LNCaP clone FGC (cell line): ENCODE measurements around the gene CLCNKB.

Experiments
- DNase-seq: peaks from one replicate; pipeline ENCODE4 v3.0.0-alpha.2; 2011; ENCODE audit warnings: low read depth
- H3K4me3 ChIP-seq: 2 replicates; pipeline ENCODE4 v1.5.1; 2011; ENCODE audit warnings: mild to moderate bottlenecking, low read depth, low read length, control low read depth
- CTCF ChIP-seq: IDR thresholded peaks from 2 replicates; pipeline ENCODE4 v1.5.1; 2012; ENCODE audit warnings: mild to moderate bottlenecking; ENCODE audit not compliant: control insufficient read depth, insufficient read depth; ENCODE audit errors: extremely low read depth

The CLCNKB gene

DNA sequence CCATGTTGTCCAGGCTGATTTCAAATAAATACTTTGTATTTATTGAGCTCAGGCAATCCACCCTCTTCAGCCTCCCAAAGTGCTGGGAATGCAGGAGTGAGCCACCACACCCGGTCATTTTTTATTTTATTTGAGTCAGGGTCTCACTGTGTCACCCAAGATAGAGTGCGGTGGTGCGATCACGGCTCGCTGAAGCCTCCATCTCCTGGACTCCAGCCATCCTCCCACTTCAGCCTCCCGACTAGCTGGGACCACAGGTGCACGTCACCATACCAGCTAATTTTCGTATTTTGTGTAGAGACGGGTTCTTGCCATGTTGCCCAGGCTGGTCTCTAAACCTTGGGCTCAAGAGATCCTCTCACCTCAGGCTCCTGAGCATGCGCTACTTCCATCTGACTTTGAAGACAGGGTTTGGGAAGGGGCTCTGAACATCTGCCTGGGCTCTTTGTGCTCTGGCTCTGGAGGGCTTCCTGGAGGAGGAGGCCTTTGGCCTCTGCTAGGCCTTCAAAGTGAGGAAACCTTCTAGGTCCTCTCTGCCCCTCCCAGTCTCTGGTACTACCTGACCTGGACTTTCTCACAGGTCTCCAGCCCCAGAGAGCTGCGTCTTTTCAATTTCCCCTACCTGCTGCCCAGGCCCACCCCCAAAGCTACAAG lies 31.5 kb upstream of the CLCNKB start:
- no peak for DNase-seq
- TF ChIP-seq CTCF, result no peak
- H3K4me3 ChIP-seq, result no peak overlapping the region

DNA sequence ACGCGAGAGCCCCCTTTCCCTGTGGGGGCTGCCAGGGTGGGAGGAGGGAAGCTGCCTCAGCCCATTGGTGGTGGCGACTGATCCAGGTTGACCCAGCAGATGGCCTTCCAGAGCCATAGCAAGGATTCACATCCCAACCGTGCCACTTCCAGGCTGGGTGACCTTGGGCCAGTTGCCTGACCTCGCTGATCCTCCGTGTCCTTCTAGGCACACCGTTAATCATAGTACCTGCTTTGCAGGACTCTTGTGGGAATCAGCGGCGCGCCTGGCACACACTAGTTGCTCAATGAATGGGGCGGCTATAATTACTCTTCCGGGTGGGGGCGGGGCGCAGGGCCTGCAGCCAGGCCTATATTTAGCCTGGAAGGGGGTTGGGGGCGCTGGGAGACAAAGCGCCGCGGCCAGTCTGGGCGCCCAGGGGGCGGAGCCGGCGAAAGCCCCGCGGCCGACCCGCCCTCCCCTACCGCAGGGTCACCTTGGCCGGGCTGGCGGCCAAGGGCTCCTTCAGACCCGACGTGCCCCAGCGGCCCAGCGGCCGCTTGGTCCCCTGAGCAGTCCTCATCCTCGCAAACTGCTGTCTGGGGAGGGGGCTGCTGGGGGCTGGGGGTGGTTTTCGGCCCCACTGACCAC lies 30.9 kb upstream of the CLCNKB start:
- TF ChIP-seq CTCF, result no peak
- no peak overlapping the region for H3K4me3 ChIP-seq
- DNase-seq, result no peak

DNA sequence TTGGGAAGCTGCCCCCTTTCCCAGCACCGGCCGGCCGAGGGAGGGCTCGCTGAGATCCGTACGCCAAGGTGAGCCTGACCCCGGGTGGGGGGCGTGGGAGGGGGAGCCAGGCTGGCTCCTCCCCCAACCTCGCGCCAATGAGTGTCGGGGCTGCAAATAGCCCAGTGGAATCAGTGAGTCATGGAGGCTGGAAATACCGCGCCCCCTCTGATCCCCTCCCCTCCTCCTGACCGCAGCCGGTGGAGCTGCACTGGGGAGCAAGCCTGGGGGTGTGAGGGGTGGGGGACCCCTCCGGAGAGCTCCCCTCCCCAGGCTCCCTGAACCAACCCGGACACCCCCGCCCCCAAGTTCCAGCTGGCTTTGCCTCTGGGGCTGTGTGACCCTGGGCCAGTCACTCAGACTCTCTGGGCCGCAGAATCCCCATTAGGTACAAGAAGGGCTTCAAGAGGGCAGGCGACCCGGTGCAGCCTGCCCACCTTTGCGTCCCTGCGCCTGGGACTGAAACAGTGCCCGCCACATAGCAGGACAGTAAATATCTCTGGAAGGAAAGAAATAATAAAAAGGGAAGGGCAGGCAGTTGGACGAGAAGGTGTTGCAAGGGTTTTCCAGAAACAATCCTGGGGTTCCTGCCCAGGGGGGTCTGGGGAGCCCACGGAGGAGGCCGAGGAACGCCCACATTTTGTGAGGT lies 30.2 kb upstream of the CLCNKB start:
- DNase-seq, result no peak
- H3K4me3 ChIP-seq, result no peak overlapping the region
- no peak for TF ChIP-seq CTCF

GRCh38 chr1:16013908-16014258 lies 29.7 kb upstream of the CLCNKB start:
- DNase-seq, result no peak
- H3K4me3 ChIP-seq, result no peak overlapping the region
- no peak for TF ChIP-seq CTCF

DNA sequence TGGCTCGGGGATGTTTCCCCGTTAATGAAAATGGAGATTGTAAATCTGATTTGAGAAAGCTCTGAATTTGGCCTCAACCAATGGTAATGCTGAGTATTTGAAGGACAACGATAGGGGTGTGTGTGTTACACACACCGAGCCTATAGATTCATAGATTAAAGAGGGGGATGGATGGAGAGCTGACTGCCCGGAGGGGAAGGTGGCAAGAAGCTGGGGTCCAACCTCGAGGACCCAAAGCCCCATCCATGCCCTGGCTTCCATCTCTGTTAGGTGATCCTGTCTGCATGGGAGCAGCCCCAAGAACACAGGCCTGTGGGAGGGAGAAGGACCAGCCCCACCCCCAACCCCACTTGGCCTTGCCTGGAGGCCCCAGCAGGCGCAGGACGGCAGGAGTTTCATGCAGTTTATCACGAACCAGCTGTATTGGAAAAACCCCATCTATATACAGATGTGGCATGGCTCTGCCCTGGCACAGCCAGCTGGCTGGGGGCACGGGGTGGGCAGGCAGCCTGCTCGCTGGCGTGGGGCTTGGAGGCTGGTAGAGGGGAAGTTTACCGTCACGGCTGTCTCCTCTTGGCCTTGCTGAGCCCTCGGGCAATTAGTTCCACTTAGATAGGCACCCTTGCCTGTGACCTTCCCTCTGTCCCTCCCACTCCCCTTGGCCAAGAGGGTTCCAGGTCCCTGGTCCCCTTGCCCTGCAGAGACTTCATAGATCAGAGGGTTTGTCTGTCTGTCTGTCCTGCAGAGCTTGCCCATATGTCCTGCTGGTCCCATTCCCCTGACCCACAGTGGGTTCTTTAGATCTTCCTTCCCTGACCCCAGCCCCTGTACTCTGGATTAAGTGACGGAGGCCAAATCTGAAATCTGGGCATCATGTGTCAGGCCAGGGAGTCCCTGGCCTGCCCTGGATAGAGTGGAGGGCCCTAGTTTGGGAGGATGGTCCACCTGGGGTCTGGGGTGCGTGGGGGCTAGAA lies 28.8 kb upstream of the CLCNKB start:
- TF ChIP-seq CTCF, result no peak
- no peak for DNase-seq
- H3K4me3 ChIP-seq, result no peak overlapping the region

DNA sequence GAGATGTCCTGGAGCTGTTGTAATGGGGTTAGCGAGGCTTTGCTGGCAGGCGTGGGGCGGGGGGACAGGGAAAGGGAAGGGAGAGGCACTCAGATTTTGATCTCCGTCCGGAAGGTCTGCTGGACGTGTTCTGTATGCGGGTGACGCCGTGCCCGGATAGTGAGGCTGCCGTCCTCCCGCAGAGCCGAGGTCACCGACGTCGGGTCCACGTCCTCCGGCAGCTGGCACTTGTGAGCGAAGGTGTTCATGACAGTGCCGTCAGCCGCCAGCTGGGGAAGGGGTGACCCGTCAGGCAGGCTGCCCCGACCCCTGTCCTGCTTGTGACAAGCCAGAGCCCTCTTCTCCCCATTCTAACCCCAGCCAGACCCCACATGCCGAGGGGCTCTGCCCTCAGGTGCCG lies 28.1 kb upstream of the CLCNKB start:
- TF ChIP-seq CTCF, result no peak
- DNase-seq, result no peak
- H3K4me3 ChIP-seq, result no peak overlapping the region
